AG08395 (cell line): ENCODE data around the gene FIGLA.
A peak's percentile ranks its signal among the peaks of the same experiment; 100 is the strongest.
"Not testable (repeated sequence)": the region's sequence is repeated elsewhere in the genome, so short reads cannot be mapped to it uniquely, and the experiment has no call there.

Source experiments
- DNase-seq: peaks from one replicate; pipeline ENCODE4 v3.0.0; 2012; ENCODE audit warnings: mixed read lengths, low spot score

FIGLA gene

DNA sequence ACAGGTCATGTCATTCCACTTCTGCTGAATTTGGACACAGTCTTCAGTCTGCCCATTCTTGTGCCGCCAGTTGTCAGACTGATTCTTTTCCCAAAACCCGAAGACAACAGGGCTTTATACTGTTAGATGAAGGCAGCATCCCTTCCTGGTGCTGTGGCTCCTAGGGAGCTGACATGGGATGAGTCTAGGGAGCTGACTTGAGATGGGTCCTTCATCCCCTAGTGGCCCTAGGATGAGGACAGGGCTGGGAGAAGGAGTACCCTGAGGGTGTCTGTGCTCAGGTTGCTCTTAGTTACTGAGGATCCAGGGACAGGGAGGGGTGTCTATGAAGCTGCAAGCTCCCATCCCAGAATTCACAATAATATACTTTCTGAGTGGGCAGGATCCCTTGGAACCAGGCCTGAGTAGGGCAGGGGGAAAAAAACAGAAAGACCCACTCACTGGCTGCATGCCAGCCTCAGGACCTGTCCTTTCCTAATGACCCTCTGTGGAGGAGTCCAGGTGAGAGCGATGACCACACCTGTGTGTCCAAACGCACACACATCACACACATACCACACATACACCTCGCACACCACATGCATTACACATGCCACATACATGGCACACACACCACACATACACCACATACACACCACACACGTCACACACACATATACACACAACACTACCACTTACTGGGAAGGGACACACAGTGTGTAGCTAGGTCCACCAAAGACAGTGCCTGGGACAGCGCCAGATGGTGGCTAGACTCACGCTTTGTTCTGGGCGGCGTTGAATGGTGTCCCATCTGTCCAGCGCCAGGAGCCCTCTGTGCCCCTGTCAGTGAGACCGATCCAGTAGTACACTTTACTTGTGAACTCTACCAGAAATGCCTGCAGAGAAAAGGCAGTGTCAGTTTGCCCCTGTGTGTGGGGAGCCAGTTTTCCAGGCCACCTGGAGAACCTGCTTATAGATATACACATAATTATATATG is 18.8 kb upstream of the FIGLA start:
- no peak for DNase-seq

DNA sequence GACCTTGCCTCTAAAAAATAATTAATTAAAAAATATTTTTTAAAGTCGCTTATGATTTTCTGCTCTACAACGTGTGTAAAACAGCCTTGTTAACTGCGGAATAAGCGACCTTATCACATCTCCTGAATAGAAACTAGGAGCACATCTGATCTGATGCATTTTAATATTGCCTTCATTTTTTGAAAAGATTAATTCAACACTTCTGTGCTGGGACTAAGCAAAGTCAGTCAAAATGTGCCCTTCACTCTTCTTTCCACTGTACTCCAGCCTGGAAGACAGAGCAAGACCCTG is 17.3 kb upstream of the FIGLA start:
- DNase-seq, result no peak

DNA sequence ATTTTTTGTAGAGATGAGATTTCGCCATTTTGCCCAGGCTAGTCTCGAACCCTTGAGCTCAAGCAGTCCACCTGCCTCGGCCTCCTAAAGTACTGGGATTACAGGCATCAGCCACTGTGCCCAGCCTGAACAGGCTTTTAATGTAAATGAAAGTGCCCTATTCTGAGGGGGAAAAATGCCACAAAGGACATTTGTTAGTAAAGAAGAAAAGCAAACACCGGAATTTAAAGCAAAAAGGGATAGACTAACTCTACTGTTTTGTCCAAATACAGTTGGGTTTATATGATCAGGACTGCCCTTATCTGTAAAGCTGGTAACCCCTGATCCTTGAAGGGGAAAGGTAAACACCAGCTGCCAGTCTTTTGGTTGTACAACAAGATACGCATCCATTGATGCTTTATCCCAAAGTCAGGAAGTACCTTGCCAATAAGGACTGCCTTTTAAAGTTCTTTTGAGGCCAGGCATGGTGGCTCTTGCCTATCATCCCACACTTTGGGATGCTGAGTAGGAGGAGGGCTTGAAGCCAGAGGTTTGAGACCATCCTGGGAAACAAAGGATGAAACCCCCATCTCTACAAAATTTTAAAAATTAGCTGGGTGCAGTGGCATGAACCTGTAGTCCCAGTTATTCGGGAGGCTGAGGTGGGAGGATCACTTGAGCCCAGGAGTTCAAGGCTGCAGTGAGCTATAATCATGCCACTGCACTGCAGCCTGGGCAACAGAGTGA is 16.8 kb upstream of the FIGLA start:
- no peak for DNase-seq

GRCh38 chr2:70806620-70807019 is 16.2 kb upstream of the FIGLA start:
- no peak for DNase-seq

DNA sequence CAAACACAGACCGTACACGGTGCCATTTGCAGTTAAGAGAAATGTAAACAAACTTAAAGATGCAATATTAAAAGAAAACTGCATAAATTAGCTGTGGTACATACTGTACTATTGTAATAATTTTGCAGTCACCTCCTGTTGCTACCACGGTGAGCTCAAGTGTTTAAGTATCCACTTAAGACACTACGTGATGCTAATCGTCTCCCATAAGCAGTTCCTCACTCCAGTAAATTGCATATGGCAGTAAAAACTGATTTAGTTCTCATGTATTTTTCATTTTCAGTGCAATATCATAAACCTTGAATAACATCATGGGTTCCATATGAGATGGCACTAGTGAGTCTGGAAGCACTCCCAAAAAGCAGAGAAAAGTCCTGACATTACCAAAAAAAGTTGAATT is 15.6 kb upstream of the FIGLA start:
- no peak for DNase-seq

- DNase-seq, result no peak
Observed at GRCh38 chr2:70801607-70802263, 11.3 kb upstream of the FIGLA start.

DNA sequence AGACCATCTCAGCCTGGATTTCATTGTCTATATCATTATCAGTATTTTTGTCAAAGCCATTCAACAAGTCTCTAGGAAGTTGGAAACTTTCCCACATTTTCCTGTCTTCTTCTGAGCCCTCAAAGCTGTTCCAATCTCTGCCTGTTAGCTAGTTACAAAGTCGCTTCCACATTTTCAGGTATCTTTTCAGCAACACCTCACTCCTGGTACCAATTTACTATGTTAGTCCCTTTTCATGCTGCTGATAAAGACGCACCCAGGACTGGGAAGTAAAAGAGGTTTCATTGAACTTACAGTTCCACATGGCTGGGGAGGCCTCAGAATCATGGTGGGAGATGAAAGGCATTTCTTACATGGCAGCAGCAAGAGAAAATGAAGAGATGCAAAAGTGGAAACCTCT is 9.3 kb upstream of the FIGLA start:
- DNase-seq, result no peak

DNA sequence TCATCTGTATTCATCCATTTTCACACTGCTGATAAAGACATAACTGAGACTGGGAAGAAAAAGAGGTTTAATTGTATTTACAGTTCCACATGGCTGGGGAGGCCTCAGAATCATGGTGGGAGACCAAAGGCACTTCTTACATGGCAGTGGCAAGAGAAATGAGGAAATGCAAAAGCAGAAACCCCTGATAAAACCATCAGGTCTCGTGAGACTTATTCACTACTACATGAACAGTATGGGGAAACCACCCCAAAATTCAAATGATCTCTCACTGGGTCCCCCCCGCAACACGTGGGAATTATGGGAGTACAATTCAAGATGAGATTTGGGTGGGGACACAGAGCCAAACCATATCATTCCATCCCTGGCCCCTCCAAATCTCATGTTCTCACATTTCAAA is 7.6 kb upstream of the FIGLA start:
- not testable (repeated sequence) for DNase-seq

DNA sequence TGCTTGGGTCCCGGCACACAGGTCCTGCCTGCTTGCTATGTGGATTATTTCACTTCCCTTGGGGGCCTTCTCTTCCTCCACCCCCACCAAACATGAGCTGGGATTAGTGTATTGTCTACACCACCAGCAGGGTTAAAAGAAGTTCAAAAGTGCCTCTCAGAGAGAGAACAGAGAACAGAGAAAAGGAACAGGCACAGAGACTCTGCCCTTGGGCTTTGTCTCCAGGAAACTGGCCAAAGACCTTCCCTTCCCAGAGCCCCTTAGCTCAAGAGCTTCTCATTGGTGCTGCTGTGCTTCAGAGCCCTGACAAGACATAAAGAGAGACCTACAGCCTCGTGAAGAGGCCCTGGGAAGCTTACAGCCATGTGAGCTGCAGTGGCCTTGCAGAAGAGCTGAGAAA is 7.1 kb upstream of the FIGLA start:
- DNase-seq, result no peak

DNA sequence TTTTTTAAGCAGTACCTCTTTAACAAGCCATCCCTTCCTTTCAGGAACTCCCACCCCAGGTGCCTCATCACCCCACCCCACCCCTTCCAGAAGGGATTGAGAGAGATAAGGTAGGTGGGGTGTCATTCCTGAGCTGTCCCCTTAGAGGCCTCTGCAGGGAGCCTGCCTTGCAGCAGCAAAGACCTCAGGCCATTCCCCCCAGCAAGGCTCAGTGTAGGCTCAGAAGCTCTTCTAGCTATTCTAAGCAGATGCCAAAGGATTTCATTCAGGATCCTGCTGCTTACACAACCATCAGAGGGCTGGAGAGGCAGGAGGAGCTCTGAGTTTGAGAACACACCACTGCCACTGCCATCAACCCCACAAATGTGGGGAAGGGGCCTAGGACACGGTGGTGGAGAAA is 5.8 kb upstream of the FIGLA start:
- no peak for DNase-seq

DNA sequence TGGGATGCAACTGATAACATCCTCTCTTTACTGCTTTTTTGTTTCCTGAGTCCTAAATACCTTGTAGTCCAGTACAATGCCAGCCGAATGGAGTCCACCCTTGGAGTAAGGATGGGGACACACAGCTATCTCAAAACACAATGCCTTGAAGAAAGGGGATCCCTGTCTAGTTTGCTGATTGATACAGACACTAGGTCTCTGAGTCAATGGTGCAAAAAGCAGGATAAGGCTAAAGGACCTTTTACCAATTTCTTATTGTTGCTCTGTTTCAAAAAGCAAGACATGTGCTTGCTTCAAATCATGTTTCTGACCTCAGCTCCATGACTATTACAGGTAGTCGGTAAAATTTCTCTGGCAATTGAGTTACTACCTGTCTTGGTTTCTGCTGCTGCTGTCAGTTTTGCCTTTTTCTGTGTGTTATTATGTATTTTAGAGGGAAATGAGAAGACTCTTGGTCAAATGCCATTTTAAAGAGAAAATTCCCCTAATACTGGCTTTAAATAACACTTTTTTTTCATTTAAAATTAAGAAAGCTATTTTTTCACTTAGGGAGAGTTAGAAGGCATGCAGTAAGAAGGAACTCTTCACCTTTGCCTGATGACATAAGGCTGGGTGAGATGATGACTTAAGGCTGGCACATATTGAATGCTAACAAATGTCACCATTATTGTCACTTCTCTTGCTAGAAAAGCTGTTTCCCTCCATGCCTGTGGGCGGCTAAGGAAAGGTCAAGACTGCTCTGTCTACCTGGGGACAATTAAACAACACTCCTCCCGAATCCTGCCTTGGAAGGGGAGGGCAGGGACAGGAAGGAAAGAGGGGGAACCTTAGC is 4.9 kb upstream of the FIGLA start:
- no peak for DNase-seq

DNA sequence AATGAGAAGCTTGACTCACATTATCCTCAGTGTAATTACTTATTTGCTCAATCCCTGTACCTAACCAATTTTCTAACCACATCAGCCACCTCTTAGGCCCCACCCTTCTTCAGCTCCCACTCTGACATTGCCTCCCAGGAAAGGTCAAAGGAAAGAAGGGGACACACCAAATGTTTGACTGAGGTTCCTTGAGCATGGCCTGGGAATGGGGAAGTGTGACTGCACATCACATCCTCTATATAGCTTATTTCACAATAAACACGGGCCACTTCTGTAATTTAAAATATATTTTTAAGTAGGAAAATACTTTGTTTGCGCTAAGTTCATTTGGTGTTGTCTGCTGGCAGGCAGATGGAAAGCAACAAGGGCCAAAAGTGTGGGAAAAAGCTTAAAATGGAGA is 3.0 kb upstream of the FIGLA start:
- DNase-seq, result no peak

- peak; percentile 73 for DNase-seq
Observed at GRCh38 chr2:70789304-70790135, 923 bp downstream of the FIGLA start.

DNA sequence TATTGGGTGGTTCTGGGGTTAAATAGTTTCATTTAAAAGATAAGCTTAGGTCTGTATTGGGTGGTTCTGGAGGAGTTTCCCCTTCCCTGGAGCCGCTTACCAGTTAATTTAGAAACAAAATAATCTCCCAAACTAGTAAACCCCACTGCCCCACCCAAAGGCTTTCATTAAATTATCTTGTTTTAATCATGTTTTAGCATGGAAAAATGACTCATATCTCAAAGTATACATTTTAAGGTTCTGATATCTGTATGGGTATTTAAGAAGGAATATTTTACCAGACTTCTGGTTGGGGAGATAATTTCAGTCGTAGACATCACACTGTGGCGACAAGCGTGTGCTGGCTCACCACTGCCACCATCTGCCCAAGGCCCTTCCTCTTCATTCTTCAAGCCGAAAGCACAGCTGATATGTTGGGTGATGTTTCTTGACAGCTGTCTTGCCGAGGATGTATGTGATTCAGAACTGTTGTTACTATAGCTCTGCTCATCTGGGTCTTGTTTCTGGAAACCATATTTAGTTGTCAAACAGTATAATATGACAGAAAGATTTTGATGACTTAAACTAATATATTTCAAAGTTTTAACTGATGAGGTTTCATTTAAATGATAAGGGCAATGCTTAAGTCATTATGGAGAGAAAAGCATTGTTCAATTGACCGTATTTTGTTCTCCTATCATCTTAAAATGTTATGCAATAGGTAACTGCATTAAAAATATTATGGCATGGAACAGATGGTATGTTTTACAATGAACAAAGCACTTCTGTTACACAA is 5.1 kb downstream of the FIGLA start:
- DNase-seq, result peak; percentile 54

GRCh38 chr2:70784320-70784719 is 6.1 kb downstream of the FIGLA start:
- no peak for DNase-seq

DNA sequence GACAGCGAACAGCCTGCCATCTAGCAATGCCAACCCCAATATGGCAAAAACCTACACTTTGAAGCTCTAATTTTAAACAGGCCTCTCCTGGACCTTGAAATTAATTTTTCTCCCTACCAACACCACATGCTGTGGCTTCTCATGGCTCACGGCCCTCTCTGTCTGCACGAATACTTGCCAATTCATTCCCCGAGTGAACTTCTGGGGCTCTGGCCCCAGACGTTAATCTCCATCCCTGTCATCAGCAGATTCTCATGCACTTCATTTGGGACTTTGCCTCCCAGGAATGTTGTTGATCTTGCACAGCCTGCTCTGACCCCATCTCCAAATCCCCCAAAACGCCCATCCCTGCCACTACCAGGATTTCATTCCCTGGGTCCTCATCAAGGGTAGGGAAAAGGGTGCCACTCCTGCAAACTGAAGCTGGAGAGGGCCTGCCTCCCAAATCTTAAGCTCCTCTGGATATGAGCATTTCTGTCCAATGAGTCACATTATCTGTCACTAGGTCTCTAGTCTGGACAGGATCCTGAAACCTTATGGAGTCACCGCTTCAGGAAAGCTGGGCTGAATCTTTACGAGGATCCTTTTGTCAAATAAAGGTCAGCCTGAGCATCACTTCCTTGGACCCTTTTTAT is 10.4 kb downstream of the FIGLA start:
- peak; percentile 86 for DNase-seq

DNA sequence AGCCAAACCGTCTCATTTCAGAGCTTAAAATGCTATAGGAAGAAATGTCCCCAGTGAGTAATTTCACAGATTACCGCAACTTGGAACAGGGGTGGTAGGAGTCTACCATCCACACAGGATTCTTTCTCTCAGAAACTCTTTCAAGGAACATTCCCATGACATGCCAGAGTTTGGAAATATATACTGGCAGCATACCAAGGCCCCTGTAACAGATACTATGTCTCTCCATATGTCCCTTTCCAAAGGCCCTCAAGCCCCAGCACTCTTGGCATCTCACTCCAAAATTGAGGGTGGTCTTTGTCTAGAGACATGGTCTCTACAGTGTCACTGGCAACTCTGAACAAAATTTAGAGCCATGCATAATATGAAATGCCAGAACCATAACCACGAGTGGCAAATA is 11.0 kb downstream of the FIGLA start:
- DNase-seq, result no peak

DNA sequence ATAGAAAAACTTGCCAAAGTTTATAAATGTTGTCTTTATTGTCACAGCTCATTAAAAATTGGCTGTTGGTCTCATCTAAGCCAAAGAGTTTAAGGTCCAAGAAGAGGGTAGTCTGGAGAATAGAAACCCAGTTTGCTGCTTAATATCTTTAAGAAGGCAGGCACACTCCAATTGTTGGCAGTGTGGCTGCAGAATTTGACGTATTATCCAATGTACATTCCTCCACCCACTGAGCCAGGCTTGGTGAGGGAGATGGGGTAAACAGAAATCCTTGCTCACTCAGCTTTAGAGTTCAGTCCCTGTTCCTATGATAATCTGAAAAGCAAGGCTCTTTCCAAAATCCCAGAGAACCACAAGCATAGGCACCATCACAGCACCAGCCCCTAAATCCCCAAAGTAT is 11.8 kb downstream of the FIGLA start:
- DNase-seq, result no peak

GRCh38 chr2:70777450-70777849 is 13.0 kb downstream of the FIGLA start:
- no peak for DNase-seq

- DNase-seq, result no peak
Observed at GRCh38 chr2:70776266-70776665, 14.2 kb downstream of the FIGLA start.
